HepG2 (cell line): ENCODE results near the gene MARCHF6. TPM values are rescaled to one million over a fixed set of nuclear protein-coding genes. Genes with fewer than 3 reads are reported as not detected.

Experiments
- HMG20B ChIP-seq: conservative IDR thresholded peaks from 2 replicates; pipeline ENCODE4 v1.6.1; 2016; ENCODE audit warnings: missing genetic modification reagents, missing compliant biosample characterization
- ZFAT ChIP-seq: sonication (generic); formaldehyde crosslinking; conservative IDR thresholded peaks from 2 replicates; pipeline ENCODE4 v1.8.1; 2023; ENCODE audit warnings: missing genetic modification reagents, inconsistent platforms
- ZHX2 ChIP-seq, 2 experiments: sonication (generic) in 1 of 2; formaldehyde crosslinking in 1 of 2; IDR thresholded peaks; 2 replicates each; pipeline versions ENCODE4 v1.6.1 to v1.9.0; 2014 to 2022; ENCODE audit warnings: antibody characterized with exemption in 1 of 2, borderline replicate concordance in 1 of 2, inconsistent platforms in 1 of 2, low read depth in 1 of 2, missing genetic modification reagents in 1 of 2
- ZNF44 ChIP-seq: sonication (generic); formaldehyde crosslinking; IDR thresholded peaks from 2 replicates; pipeline ENCODE4 v1.5.1; 2020; ENCODE audit warnings: mild to moderate bottlenecking, missing genetic modification reagents
- polyA plus RNA-seq, 8 experiments: library from polyadenylated mRNA; depleted of rRNA in 3 of 8; stranded (reverse) in 7 of 8; unstranded in 1 of 8; fragments of >200 nt; fragmentation: Illumina TruSeq in 4 of 8; extraction: Trizol in 4 of 8; gene quantifications; 2 replicates each; pipeline versions ENCODE4 v1.2.1 to v1.2.3, GENCODE V29; 2011 to 2016; ENCODE audit warnings: low read depth in 4 of 8, missing spikeins in 1 of 8, mixed read lengths in 1 of 8; ENCODE audit not compliant: insufficient read depth in 1 of 8
- total RNA-seq, 5 experiments: library from RNA; depleted of rRNA; stranded (reverse); fragments of >200 nt; fragmentation: Illumina TruSeq; extraction: Trizol; gene quantifications; 2 replicates each; pipeline ENCODE4 v1.2.3, GENCODE V29; 2016; ENCODE audit warnings: low read depth in 1 of 5
- TF ChIP-seq, protein P1 (sequence below): sonication (generic); formaldehyde crosslinking; IDR thresholded peaks from 2 replicates; pipeline ENCODE4 v1.5.1; 2020; ENCODE audit warnings: mild to moderate bottlenecking, moderate library complexity, missing genetic modification reagents
- TF ChIP-seq, protein P2 (sequence below): sonication (generic); formaldehyde crosslinking; IDR thresholded peaks from 2 replicates; pipeline ENCODE4 v1.4.0; 2020; ENCODE audit warnings: mild to moderate bottlenecking, low read depth, missing genetic modification reagents

Gene MARCHF6
- total and polyA plus RNA-seq, 2 of the 13 experiments (the other 11 are each of a cell fraction or from before 2014, with no cell fraction given): 48.6 to 107 TPM

DNA sequence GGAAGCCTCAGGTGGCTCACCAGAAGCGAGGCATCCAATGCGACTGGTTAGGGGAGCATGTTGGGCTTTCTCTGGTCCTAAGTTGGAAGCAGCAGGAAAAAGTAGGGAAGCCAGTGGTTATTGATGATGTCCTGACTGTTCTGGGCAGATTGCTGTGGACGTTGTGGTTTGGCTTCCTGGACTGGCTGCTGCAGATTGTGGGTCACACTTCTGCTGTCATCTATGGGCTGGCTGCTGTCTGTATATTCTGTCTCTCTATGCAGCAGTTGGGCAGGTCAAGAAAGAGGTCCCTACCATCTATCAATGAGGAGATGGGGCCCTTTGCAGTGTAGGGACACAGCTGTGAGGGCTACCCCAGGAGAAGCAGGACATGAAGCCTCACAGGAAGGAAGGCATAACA, 13.5 kb upstream of the MARCHF6 start (continued):
- TF ChIP-seq ZHX2 (IDR thresholded peaks at IDR 0.05; ENCODE audit: low read depth): no peak
- TF ChIP-seq ZHX2 (CRISPR knock-in tag; IDR thresholded peaks at IDR 0.05; ENCODE audit: borderline replicate concordance): no peak
- TF ChIP-seq HMG20B (CRISPR knock-in tag): no peak
- TF ChIP-seq ZFAT (CRISPR knock-in tag): no peak
- TF ChIP-seq, protein P1, sequence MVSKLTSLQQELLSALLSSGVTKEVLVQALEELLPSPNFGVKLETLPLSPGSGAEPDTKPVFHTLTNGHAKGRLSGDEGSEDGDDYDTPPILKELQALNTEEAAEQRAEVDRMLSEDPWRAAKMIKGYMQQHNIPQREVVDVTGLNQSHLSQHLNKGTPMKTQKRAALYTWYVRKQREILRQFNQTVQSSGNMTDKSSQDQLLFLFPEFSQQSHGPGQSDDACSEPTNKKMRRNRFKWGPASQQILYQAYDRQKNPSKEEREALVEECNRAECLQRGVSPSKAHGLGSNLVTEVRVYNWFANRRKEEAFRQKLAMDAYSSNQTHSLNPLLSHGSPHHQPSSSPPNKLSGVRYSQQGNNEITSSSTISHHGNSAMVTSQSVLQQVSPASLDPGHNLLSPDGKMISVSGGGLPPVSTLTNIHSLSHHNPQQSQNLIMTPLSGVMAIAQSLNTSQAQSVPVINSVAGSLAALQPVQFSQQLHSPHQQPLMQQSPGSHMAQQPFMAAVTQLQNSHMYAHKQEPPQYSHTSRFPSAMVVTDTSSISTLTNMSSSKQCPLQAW (CRISPR knock-in tag): no peak
- TF ChIP-seq, protein P2, sequence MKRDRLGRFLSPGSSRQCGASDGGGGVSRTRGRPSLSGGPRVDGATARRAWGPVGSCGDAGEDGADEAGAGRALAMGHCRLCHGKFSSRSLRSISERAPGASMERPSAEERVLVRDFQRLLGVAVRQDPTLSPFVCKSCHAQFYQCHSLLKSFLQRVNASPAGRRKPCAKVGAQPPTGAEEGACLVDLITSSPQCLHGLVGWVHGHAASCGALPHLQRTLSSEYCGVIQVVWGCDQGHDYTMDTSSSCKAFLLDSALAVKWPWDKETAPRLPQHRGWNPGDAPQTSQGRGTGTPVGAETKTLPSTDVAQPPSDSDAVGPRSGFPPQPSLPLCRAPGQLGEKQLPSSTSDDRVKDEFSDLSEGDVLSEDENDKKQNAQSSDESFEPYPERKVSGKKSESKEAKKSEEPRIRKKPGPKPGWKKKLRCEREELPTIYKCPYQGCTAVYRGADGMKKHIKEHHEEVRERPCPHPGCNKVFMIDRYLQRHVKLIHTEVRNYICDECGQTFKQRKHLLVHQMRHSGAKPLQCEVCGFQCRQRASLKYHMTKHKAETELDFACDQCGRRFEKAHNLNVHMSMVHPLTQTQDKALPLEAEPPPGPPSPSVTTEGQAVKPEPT (CRISPR knock-in tag): no peak
- TF ChIP-seq ZNF44: no peak
